Measurements from ENCODE around the gene FGFR1OP2. TPM values are rescaled to one million over a fixed set of nuclear protein-coding genes. Genes with fewer than 3 reads are reported as not detected.

FGFR1OP2 gene
- total and polyA plus RNA-seq, 8 donors = 9.3 to 23.3 (median 11.6) TPM

- no peaks in the 10 kb centered on the region for H3K27me3 ChIP-seq
- H3K4me1 ChIP-seq = peaks cover 21 to 39% (median 29%) of the 10 kb centered on the region in 3 donors
- H3K4me3 ChIP-seq = peak overlapping the region; percentile 78 to 92 (median 84)
- TF ChIP-seq CTCF (IDR thresholded peaks at IDR 0.05) = no peak
- ATAC-seq = no peak
- H3K9me3 ChIP-seq = no peaks in the 10 kb centered on the region
- H3K27ac ChIP-seq = peak overlapping the region; percentile 93 to 97 (median 96)
- DNase-seq = no peak
- intact Hi-C loops (cut with DNase I) = no loop called here
- 0% methylated on average over 10 of the region's 10 CpGs for WGBS, 2 donors
- no peaks in the 10 kb centered on the region for H3K36me3 ChIP-seq
- FAIRE-seq = no peak
Measured at GRCh38 chr12:26937443-26937862, 817 bp upstream of the FGFR1OP2 start.

- no peak for FAIRE-seq
- peak overlapping the region; percentile 93 to 97 (median 96) for H3K27ac ChIP-seq
- H3K4me3 ChIP-seq = peak overlapping the region; percentile 78 to 92 (median 84)
- WGBS, 2 donors = 0% methylated on average over 27 to 28 of the region's 28 CpGs
- intact Hi-C loops (cut with DNase I) = no loop called here
- no peaks in the 10 kb centered on the region for H3K27me3 ChIP-seq
- TF ChIP-seq CTCF (IDR thresholded peaks at IDR 0.05) = no peak
- H3K4me1 ChIP-seq = peaks cover 21 to 39% (median 34%) of the 10 kb centered on the region in 3 donors
- ATAC-seq = peak; percentile 16 to 38 (median 28)
- DNase-seq = peak in 2 of 6 donors; percentile 77 to 81
- H3K36me3 ChIP-seq = no peaks in the 10 kb centered on the region
- H3K9me3 ChIP-seq = no peaks in the 10 kb centered on the region
Measured at GRCh38 chr12:26938701-26939062, 412 bp downstream of the FGFR1OP2 start.

GRCh38 chr12:26939192-26939832 lies 1.0 kb downstream of the FGFR1OP2 start:
- intact Hi-C loops (cut with DNase I) = no loop called here
- no peak for ATAC-seq
- H3K4me1 ChIP-seq = peaks cover 21 to 39% (median 34%) of the 10 kb centered on the region in 3 donors
- FAIRE-seq = no peak
- H3K4me3 ChIP-seq = peak overlapping the region; percentile 78 to 92 (median 84)
- no peaks in the 10 kb centered on the region for H3K9me3 ChIP-seq
- TF ChIP-seq CTCF (IDR thresholded peaks at IDR 0.05) = no peak
- H3K36me3 ChIP-seq = no peaks in the 10 kb centered on the region
- no peaks in the 10 kb centered on the region for H3K27me3 ChIP-seq
- H3K27ac ChIP-seq = peak overlapping the region in 2 of 4 donors; percentile 96 to 97
- no peak for DNase-seq
- 2% methylated on average over 9 of the region's 9 CpGs for WGBS, 2 donors

DNA sequence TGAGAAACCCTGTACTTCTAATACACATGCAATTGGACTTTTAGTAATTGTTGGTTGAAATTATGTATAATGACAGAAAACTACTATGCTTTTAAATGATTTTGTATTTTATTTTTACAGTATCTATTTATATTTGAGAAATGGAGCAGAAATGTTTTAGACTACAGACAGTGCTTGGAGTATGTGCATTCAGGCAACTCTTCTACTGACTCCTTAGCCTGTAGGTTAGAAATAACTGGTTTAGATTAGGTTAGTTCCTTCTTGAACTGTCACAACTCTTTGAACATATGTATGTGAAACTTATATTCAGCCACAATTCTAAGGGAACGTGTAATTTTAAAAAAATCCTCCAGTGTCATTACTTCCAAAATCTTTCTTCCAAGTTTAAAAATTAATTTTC lies 1.7 kb downstream of the FGFR1OP2 start:
- Histone ChIP-seq H3K4me1 (peaks cover 21 to 39% (median 34%) of the 10 kb centered on the region in 3 donors), H3K27me3 (no peaks in the 10 kb centered on the region), H3K4me3 (peak overlapping the region in 2 of 4 donors; percentile 82 to 92), H3K36me3 (no peaks in the 10 kb centered on the region), H3K9me3 (no peaks in the 10 kb centered on the region), H3K27ac (no peak overlapping the region)
- intact Hi-C loops (cut with DNase I) = loop anchor here in 2 of 3 donors (10.0 kb wide), 1 partner anchor 55 kb away; no protein-coding TSS in a partner anchor
- no peak for ATAC-seq
- no peak for DNase-seq
- 12 to 22% methylated on average over 1 of the region's 1 CpG for WGBS, 2 donors
- no peak for FAIRE-seq
- no peak for TF ChIP-seq CTCF (IDR thresholded peaks at IDR 0.05)

Measured in pancreas (tissue), 10 donors.